ENCODE data around the gene GALNT17.
"Not testable (repeated sequence)": the region's sequence is repeated elsewhere in the genome, so short reads cannot be mapped to it uniquely, and the experiment has no call there.

The GALNT17 gene

DNA sequence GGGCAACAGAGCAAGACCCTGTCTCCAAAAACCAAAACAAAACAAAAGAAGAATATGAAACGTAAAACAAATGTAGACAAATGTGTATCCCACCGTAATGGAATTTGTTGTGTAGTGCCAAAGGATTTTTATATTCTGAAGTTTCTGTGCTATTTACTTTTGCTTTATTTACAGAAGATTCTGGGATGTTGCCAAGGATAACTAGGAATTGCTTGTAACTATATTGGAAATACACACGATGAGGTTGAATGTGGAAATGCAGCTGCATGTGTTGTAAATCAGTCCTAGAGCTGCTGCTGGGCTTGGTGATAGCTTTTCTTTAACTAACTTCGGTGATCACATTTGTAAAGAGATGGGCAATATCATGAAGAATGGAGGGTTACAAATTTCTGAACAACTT is 39.5 kb downstream of the GALNT17 start:
- no peak for DNase-seq

DNA sequence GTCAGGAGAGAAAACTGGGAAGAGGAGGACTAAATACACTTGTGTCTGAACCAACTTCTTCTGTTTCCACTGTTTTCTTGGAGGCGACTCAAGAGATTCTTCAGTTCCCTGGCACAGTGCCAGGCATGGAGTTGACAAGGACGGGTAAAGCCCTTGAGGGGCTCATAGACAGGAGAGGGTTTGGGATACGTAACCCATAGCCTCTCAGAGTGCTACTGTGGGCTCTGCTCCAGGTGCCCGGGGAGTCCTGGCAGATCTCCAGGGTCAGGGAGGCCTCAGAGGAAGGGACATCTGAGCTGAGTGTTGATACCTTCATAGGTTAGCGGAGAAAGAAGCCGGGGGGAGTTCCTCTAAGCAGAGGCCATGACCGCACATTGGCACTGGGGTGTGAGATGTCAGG is 42.0 kb downstream of the GALNT17 start:
- DNase-seq: no peak

DNA sequence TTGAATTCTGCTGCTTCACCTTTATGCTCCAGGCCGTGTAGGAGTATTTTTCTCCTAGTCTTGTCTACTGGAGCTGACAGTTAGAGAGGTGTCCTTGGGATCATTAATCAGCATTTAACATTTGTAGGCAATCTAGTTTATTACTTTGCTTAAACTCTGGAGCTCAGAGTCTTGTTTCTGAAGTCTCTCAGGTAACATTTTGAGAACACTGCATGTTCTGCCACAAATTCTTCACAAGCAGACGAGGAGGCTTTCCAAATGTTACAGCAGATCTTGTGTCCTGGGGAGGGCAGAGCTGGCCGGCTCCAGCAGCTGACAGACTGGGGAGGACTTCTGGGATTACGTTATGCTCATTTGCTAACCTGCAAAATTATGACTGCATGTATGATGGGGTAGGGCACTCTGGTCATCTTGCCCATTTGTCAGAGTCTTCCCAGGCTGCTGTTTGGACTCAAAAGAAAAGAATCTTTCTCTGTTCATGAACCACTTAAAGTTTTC is 50.5 kb downstream of the GALNT17 start:
- no peak for DNase-seq

DNA sequence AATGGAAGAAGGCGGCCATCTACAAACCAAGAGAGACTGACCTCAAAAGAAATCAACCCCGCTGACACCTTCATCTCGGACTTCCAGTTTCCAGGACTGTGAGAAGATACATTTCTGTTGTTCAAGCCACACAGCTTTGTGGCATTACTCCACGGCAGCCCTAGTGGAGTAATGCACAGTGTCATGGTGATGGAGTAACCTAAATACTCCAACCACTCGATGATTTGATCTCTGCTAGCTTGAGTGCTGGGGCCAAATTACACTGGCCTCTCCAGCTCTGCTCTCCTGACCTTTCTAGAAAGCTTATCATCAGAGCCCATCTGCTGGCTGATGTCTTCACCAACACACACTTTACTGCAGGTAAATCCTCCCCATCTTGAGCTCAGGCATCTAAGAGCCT is 52.2 kb downstream of the GALNT17 start:
- DNase-seq: no peak

DNA sequence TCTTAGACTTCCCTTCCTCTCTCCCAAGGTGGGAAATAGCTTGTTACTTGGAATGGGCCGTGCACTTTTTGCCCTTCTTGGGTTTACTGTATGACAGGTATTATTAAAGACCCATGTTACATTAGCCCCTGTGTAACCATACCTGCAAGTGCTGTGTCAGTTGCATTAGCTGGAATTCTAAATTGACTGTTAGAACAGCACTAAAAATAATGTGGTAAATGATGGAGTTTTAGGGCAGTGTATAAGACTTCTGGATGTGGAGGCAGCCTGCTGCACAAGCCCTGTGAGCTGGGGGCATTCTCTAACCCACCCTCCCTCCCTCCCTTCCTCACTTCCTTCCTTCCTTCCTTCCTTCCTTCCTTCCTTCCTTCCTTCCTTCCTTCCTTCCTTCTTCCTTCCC is 52.7 kb downstream of the GALNT17 start:
- no peak for DNase-seq

DNA sequence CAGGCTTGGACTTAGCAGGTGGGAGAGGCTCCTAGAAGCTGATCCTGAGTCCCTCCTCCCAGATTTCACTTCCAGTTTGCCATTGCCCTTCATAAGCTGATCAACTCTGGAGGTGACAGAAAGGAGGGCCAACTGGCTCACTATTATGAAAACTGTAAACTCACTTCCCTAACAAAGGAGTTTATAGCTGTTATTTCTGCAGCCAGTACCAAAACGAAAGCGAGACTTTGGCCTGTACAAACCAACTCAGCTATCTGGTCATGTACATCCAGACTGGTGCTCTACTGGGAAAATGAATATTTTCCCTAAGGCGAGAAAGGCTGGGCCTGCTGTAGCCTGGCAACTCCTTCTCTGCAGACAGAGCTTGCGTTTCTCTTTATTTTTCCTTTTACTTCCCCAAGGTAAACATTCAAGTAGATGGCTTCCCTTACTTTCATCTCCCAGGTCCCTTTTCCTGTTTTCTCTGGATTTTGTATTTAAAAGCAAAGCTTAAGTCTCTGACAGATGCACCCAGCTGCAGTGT is 54.7 kb downstream of the GALNT17 start:
- no peak for DNase-seq

DNA sequence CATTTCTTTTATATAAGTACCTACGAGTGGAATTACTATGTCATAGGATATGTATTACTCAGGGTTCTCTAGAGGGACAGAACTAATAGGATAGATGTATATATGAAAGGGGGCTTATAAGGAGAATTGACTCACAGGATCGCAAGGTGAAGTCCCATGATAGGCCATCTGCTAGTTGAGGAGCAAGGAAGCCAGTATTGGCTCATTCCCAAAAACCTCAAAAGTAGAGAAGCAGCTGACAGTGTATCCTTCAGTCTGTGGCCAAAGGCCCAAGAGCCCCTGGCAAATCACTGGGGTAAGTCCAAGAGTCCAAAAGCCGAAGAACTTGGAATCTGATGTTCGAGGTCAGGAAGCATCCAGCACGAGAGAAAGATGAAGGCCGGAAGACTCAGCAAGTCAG is 59.8 kb downstream of the GALNT17 start:
- no peak for DNase-seq

DNA sequence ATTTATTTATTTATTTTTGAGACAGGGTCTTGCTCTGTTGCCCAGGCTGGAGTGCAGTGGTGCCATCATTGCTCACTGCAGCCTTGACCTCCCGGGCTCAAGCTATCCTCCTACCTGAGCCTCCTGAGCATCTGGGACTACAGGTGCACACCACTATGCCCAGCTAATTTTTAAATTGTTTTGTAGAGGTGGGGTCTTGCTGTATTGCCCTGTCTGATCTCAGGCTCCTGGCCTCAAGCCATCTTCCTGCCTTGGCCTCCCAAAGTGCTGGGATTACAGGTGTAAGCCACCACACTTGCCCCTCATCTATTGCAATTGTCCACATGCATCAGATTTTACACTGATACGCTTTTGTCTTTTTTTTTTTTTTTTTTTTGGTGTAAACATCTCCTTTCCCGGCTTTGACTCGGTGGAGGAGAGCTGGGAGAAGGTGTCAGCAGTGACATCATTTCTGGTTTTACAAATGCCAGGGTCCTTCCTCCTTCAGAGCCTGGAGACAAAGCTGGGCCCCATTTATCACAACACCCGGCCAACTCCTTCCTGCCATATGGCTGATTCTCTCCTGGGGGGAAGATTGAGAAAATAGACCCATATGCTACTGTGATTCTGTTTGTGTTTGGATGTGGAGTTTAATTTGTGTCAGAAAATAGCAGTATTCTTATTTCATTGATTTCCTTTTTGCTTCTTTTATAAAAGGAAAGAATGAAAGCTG is 61.3 kb downstream of the GALNT17 start:
- no peak for DNase-seq

DNA sequence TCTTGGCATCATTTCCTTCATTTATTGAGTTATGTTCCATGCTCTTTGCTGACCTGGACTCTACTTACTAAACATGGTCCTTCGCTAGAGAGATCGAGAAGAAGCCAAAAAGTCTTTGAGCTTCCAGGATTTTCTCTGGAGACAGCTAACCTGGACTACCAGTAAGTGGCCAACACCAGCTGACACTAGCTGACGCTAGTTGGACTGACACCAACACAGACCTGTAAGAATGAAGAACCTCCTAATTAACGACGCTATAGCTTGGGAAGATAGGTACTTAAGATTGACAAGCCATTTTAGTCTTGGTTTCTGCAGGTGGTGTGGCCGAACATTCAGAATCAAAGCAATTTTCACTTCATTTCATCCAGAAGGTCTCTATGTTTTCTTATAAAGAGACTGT is 66.4 kb downstream of the GALNT17 start:
- DNase-seq: no peak

DNA sequence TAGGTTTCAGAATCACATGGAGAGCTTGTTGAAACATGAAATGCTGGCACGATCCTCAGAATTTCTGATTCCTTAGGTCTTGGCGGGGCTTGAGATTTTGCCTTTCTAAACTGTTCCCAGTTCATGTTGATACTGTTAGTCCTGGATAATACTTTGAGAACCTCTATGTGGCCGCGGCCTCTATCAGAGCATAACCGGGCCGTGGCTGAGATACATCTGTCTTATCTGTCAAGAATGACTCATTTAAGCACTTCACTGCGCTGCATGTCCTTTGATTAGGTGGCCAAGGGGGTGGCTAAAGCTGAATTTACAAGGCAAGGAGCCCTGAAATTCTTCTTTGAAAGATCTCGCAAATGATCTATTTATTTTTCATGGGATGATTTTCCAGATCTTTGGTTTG is 66.9 kb downstream of the GALNT17 start:
- DNase-seq: no peak

DNA sequence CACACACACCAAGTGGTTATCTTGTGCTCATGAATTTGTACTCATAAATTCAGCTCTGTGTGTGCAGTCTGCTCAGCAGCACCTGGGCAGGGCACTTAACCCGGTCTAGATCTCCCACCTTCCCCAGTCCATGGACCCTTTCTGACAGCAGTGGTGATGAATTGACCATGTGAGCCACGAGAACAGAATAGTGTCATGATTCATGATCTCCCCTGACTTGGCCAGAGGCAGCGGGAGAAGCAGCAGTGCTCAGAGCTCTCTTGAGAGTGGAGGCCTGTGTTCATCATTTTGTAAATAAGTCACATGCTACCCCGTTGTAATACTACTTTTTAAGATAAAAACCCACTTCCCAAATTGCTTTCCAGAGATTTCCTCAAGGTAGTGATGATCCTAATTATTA is 74.2 kb downstream of the GALNT17 start:
- no peak for DNase-seq

DNA sequence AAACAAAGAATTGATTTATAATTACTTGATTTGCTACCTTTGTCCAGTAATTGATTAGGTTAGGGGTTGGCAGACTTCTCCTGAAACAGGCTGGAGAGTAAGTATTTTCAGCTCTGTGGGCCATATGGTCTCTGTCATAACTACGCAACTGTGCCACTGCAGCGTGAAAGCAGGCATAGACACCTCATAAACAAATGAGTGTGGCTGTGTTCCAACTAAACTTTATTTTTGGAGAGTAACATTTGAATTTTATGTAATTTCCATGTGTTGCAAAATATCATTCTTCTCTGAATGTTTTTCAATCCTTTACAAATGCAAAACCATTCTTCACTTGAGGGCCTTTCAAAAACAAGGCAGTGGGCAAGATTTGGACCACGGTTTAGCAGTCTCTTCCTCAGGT is 76.9 kb downstream of the GALNT17 start:
- DNase-seq: no peak

DNA sequence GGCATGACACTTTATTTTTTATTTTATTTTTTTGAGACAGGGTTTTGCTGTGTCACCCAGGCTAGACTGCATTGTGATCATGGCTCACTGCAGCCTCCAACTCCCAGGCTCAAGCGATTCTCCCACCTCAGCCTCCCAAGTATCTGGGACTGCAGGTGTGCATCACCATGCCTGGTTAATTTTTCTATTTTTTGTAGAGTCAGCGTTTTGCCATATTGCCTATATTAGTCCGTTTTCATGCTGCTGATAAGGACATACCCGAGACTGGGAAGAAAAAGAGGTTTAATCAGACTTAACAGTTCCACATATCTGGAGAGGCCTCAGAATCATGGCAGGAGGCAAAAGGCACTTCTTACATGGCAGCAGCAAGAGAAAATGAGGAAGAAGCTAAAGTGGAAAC is 77.5 kb downstream of the GALNT17 start:
- not testable (repeated sequence) for DNase-seq

DNA sequence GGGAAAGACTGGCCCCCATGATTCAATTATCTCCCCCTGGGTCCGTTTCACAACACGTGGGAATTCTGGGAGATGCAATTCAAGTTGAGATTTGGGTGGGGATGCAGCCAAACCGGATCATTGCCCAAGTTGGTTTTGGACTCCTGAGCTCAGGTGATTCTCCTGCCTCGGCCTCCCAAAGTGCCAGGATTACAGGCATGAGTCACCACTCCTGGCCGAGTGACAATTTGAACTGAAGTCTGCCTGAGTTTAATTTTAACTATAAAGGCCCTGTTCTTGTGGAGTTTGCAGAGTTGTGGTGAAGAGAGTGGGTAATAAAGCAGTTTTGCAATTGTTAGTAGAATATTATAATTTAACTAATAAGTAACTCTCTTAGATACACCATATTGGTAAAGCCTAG is 78.3 kb downstream of the GALNT17 start:
- no peak for DNase-seq

DNA sequence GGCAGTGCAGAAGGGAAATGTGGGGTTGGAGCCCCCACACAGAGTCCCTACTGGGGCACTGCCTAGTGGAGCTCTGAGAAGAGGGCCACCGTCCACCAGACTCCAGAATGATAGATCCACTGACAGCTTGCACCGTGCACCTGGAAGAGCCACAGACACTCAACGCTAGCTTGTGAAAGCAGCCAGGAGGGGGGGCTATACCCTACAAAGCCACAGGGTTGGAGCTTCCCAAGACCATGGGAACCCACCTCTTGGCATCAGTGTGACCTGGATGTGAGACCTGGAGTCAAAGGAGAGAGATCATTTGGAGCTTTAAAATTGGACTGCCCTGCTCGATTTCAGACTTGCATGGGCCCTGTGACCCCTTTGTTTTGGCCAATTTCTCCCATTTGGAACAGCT is 80.5 kb downstream of the GALNT17 start:
- not testable (repeated sequence) for DNase-seq

DNA sequence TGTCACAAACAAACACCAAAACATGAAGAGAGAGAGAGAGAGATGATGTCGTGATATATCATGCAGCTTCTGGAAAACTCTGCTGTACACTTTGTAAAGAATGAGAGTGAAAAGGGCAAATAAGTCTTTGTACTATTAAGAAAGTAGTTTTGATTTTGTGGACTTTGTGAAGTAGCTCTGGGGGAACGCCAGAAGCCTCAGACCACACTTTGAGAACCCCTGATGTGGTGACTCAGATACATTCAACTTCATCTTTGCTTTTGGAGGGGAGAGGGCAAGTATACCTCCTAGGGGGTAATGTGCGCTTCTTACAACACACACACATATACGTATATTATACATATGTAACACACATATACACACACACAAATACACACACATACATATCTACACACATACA is 84.3 kb downstream of the GALNT17 start:
- no peak for DNase-seq

DNA sequence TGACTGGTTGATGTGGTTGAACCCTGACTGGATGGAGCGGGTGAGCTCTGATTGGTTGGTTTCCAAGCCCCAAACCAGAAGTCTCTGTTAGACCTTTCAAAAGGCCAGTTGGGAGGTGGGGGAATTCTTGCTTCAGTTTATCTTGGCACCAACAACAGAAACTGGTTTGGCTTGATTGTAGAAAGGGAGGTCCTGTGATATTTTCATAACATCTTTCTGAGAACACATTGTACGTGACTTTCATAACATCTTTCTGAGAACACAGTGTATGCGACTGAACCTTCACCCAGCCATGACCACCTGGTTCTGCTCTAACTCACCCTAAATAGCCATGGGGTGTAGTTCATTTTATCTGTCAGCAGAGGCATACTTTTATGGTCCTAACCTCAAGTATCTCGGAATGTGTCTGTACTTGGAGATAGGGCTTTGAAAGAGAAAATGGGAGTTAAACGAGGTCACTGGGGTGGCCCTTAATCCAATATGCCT is 88.3 kb downstream of the GALNT17 start:
- no peak for DNase-seq

DNA sequence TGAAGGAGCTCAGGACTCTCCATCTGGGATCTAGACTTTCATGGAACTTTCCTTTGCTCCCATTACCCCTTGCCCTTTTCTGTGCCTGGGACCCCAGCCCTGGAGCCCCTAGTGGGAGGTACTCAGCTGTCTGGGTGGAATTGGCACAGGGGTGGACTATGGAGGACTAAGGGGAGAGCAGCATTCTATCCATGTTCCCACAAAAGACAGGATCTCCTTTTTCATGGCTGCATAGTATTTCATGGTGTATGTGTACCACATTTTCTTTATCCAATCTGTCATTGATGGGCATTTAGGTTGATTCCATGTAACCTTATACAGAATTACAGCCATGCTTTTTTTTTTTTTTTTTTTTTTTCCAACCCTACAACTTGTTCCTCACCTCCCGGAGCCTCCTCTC is 89.1 kb downstream of the GALNT17 start:
- no peak for DNase-seq

DNA sequence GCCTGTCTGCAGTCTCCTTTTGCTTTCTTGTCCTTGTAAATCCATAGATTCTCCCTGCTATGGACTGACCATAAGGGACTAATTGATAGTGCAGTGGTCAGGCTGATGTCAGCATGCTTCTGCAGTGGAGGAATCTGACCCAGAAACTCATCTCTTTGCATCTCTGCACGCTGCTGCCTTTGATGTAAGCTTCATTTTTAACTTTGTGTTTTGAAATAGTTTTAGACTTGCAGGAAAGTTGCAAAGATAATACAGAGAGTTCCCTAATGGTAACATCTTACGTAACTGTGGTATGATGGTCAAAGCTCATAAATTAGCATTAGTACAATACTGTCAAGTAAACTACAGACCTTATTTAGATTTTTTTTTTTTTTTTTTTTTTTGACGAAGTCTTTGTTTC is 89.6 kb downstream of the GALNT17 start:
- DNase-seq: peak; percentile 80

DNA sequence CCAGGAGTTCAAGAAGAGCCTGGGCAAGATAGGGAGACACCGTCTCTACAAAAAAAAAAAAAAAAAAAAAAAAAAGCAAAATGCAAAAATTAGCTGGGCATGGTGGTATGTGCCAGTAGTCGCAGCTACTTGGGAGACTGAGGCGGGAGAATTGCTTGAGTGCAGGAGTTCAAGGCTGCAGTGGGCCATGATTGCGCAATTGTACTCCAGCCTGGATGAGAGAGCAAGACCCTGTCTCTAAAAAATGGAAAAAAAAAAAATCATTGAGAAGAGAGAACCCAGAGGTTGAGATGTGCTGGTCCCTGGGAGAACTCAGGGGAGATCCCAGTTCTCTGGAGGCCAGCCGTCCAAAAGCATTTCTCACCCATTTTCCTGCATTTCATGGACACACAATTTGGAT is 95.2 kb downstream of the GALNT17 start:
- no peak for DNase-seq

DNA sequence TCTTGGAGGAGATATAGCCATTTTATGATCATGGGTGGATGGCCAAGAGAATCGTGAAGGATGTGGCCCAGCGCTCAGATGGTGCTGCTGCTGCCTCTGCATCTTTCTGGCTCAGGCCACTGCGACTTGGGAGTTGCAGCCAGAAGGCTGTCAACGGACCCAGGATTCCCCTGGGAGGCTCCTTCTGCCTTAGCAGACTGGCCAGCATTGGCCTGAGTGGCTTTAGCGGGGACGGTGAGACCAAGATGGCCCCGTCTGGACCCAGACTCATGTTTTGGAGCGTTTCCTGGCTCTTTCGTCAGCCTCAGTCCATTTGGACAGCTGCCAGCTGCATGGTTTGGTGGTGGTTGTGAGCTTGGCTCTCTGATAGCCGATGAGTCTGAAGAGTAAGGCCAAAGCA is 97.2 kb downstream of the GALNT17 start:
- DNase-seq: no peak

DNA sequence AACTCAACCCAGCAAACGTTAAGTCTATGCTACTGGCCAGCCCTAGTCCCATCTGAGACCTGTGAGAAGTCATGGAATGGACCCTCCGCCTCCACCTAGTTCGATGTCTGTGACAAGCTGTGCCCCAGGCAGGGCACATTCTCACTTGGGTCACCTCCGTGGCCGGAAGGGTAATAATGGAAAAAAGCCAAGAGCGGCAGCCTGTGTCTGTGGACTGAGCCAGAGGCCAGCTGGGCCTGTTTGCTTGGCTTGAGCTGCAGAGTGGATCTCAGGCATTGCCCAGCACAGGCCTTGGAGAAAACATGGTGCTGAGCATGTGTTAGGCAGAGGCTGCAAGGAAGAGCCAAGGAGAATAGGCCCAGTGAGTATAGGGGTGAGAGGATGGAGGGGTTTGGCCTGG is 97.8 kb downstream of the GALNT17 start:
- no peak for DNase-seq

DNA sequence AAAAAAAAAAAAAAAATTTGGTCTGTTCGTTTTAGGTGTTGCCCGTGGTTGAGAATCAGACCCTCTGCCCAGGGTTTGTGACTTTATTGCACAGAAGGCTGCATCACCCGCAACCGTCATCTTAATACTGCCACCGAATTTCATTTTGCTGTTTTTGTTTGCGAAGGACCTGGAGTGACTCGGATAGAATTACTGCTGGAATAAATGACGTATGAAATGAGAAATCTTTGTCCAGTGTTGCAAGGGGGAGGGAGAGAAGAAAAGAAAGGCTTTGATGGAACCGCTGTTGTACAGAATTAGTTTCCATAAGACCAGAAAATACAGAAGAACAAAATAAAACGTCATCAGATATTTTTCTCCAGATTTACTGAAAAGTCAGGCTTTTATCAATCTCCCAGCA is 103.3 kb downstream of the GALNT17 start:
- DNase-seq: no peak

DNA sequence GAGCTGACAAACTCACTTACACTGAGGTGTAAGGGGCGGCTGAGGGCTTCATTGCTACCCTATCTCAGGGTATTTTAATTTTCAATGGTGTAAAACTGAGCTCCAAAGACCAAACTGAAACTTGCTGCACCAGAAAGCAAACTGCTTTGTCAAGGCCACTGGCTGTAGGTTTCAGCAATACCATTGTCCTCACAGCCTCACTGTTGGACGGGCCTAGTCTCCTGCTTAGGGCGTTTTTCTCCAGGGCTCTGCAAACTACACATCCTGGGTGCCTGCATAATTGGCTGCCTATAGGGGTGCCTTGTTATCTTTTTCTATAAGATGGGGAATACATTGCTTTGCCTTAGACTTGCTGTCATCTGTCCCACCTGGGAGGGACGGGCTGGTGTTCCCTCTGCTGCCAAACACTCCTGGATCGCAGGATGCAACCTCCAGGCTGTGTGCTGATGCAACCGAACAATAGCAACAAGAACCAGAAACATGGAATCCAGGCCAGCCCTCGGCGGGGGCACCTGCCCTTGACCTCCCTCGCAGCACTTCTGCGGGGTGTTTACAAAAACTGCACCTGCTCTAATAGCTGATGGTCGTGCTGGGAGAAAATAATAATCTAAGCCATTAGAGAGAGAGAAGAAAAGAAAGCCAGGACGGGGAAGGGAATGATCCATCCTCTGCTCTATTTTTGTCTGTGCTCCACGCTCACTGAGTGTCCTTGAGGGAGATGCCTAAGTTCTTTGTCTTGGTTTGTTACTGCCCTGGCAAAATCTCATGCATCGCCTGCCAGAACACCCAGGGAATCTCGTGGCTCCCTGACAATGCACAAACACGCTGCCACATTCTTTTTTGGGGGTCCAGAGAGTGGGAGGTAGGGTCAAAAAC is 104.5 kb downstream of the GALNT17 start:
- DNase-seq: no peak
